Measurements from ENCODE around the gene CD248.

GRCh38 chr11:66360406-66361073 lies 43.7 kb upstream of the CD248 start:
- TF ChIP-seq CTCF (conservative IDR thresholded peaks at IDR 0.05 in 1 of 2, IDR thresholded peaks at IDR 0.05 in 1 of 2; ENCODE audit: extremely low read depth in 1 of 2, insufficient read depth in 1 of 2, low read depth in 1 of 2, low read length in 2 of 2) (no peak), EZH2 (IDR thresholded peaks at IDR 0.05; ENCODE audit: borderline replicate concordance, low read length) (no peak)
